8988T (cell line): ENCODE results near the gene COG1.

Source experiments
- DNase-seq: peaks from one replicate; pipeline ENCODE4 v3.0.0; 2011

The COG1 gene

GRCh38 chr17:73174126-73174525 is 18.7 kb upstream of the COG1 start:
- DNase-seq: no peak

- DNase-seq: no peak
These were observed 16.8 kb upstream of the COG1 start for GRCh38 chr17:73175962-73176565.

GRCh38 chr17:73179387-73179786 is 13.5 kb upstream of the COG1 start:
- no peak for DNase-seq

DNA sequence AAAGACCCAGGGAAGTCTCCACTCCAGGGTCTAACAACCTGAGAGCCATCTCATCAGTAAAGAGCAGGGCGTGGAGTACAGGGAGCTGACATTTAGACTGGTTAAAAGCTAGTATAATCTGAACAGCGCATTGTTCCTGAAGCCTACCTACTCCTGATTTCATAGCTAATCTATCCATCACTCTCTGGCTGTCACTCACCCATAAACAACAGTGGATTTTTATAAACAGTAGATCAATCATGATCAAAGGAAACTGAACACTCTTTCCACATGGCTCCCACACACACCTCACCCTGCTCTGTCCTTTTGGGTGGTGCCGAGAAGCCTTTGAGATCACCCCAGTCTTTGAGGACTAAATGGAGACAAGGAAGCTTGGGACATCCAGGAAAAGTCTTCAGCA is 13.0 kb upstream of the COG1 start:
- DNase-seq: no peak

GRCh38 chr17:73182616-73183310 is 10.1 kb upstream of the COG1 start:
- no peak for DNase-seq

DNA sequence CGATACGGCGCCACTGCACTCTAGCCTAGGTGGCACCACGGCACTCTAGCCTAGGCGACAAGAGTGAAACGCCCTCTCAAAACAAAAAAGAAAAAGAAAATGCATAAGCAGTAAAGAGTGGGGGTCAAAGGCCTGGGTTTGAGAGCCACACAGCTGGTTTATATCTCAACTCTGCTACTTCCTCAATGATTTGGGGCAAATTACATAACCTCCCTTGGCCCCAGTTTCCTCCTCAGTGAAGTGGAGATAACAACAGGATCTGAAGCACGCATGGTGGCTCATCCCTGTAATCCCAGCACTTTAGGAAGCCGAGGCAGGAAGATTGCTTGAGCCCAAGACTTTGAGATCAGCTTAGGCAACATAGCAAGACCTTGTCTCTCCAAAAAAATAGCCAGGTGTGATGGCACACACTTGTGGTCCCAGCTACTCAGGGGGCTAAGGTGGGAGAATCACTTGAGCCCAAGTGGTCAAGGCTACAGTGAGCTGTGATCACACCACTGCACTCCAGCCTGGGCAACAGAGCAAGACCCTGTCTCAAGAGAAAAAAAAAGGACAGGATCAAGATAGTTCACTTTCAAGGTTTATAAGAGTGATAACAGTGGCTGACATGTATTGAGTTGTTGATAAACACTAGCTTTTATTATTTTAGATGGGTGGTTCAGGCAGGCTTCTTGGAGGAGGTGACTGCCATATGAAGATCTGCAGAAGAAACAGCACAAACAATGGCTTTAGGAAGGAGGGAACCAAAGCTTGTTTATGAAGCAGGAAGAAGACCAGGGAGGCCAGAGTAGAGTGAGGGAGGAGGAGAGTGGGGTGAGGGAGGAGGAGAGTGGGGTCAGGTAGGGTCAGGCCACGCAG is 8.5 kb upstream of the COG1 start:
- no peak for DNase-seq

- no peak for DNase-seq
These were observed 6.4 kb upstream of the COG1 start for GRCh38 chr17:73186283-73187050.

GRCh38 chr17:73187203-73187769 is 5.6 kb upstream of the COG1 start:
- no peak for DNase-seq

DNA sequence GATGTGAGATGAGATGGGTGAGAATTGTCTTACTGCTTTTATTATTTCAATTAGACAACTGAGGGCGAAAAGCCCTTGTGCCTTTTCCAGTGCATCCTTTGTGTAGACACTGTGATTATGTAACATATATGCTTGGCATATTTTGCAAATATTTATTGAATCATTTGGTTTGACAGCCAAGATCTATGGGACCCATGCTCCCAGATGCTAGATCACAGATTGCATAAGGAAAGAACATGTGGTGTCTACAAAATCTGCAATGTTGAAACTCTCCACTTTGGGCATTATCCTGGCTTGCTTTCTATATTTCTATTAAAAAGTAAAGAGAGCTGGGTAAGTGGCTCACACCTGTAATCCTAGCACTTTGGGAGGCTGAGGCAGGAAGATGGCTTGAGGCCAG is 4.8 kb upstream of the COG1 start:
- DNase-seq: no peak

DNA sequence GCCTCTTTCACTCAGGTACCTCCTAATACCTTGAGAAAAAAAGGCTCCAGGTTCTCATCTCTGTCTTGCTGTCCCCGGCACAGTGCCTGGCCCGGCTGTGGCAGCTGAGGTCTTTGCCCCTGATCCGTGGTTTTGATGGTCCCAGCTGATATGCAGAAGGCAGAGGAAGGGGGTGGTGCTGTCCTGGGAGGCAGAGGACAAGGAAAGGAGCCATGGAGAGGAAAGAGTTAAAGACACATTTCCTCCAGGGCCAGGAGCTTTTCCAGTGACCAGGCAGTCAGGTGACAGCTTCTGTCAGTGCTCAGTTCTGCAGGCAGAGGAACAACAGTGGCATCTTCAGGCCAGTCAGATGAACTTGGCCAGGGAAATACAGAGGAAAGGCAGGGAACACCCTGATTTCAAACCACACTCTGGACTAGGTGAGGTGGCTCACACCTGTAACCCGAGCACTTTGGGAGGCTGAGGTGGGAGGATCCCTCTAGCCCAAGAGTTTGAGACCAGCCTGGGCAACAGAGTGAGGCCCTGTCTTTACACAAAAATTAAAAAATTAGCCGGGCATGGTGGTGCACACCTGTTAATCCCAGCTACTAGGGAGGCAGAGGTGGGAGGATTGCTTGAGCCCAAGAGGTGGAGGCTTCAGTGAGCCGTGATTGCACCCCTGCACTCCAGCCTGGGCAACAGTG is 3.3 kb upstream of the COG1 start:
- DNase-seq: no peak

GRCh38 chr17:73191443-73192205 is 1.2 kb upstream of the COG1 start:
- DNase-seq: no peak

DNA sequence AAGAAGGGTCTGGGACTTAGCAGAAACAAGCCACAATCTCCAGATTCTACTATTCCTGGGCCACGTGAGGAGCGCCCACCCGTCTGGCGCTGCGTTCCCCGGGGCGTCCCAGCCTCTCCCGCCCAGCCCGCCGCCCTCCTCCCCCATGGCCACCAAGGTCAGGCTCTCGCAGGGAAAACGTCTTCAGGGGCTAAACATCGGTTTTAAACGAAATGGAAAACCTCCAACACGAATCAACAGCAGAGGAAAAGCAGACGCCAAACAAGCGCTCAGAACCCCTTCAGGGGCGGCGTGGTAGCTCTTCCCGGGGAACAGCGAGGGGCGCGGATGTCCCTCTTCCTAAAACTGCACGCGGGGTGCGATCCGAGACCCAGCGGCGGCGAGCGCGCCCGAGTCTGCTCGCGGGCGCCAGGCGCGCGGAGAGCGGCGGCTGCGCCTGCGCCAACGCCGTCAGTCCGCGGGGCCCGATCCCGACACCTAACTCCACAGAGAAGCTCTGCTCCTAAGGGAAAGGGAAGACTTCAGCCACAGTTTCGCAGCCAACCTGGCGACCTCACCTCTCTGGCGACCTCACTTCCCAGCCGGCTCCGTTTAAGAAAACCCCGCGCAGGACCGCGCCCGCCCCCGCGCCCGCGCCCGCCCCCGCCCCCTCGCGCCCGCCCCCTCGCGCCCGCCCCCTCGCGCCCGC is 505 bp upstream of the COG1 start:
- peak; percentile 42 for DNase-seq

DNA sequence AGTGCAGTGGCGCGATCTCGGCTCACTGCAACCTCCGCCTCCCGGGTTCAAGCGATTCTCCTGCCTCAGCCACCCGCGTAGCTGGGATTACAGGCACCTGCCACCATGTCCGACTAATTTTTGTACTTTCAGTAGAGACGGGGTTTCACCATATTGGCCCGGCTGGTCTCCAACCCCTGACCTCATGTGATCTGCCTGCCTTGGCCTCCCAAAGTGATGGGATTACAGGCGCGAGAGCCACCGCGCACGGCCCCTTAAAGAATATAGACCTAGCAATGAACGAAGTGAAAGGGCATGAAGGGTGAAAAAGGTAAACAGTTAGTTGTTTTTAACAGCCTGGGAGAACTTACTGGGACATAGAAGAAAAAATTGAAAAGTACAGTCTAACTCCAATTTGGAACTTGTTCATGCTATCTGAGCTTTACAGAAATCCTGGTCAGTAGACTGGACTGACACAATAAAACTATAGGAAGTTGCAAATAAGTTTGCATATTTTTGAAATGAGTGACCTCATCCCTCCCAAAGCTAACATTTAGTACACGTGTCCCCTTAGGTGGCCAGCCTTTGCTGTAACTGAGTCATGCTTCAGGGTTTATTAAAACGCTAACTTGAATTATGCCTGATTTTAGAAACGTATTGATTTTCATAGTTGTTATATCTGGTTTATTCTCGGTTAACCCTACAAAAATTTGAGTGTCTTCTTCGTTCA is 1.8 kb downstream of the COG1 start:
- no peak for DNase-seq

DNA sequence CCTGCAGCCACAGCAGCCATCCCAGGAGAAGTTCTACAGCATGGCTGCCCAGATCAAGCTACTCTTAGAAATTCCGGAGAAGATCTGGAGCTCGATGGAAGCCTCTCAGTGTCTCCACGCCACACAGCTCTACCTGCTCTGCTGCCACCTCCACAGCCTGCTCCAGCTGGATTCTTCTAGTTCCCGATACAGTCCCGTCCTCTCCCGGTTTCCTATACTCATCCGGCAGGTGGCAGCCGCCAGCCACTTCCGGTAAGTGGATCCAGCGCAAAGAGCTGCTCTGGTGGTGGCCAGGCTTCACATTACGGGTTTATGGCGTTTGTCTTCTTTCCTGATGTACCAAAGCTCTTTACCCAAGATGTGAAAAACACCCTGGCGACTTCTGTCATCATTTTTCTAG is 3.6 kb downstream of the COG1 start:
- DNase-seq: no peak

- DNase-seq: no peak
These were observed 4.3 kb downstream of the COG1 start for GRCh38 chr17:73197161-73197560.

DNA sequence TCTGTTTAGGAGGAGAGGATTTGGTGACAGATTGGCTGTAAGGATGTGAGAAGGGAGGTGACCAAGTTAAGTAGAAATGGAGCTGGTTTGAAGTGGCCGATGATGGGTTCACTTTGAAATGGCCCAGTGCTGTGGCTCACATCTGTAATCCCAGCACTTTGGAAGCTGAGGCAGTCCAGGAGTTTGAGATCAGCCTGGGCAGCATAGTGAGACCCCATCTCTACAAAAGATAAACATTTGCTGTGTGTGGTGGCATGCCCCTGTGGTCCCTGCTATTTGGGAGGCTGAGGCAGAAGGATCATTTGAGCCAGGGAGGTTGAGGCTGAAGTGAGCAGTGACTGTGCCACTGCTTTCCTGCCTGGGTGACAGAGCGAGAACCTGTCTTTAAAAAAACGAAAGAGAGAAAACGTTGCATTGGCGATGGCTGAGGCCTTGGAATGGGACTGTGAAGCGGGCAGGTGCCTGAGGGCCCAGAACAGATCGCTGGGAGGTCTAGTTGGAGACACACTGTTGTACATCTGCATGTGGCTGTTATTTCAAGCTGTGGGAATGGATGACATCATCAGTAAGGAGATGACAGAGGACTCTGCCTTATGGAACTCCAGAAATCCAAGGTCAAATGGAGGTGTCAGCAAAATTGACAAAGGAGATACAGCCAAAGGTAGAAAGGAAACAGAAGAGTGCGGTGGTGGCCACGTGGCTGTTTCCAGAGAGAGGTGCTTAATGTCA is 5.5 kb downstream of the COG1 start:
- no peak for DNase-seq

GRCh38 chr17:73198930-73199260 is 6.0 kb downstream of the COG1 start:
- no peak for DNase-seq

- no peak for DNase-seq
These were observed 7.0 kb downstream of the COG1 start for GRCh38 chr17:73199751-73200317.

- DNase-seq: no peak
These were observed 7.6 kb downstream of the COG1 start for GRCh38 chr17:73200476-73200875.
